ENCODE results near the gene CPED1.

The CPED1 gene

DNA sequence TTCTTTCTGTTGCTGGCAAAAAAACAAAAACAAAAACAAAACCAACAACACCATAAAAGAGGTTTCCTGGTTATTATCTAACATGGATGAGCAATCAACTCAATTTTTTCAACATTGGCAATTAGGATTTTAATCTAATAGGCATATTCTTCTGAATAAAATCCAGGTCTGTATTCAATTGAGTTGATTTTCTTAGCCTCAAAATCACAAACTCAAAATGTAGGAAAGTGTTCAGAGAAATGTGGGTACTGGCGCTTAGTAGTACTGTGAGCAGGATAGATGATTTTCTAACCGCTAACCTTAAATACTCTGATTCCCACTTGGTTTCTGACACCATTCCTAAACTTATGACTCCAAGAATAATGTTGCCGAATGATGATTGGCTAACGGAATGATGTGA lies 345.9 kb downstream of the CPED1 start:
- no peak overlapping the region for H3K18ac ChIP-seq (ENCODE audit: low read length)
- H2BK120ac ChIP-seq (ENCODE audit: low read depth, low read length) = no peak overlapping the region
- WGBS, 2 donors (ENCODE audit: extremely low coverage in 2 of 2, insufficient read length in 2 of 2, insufficient replicate concordance in 1 of 2) = no CpG with 5 or more reads among the region's 4 CpGs

DNA sequence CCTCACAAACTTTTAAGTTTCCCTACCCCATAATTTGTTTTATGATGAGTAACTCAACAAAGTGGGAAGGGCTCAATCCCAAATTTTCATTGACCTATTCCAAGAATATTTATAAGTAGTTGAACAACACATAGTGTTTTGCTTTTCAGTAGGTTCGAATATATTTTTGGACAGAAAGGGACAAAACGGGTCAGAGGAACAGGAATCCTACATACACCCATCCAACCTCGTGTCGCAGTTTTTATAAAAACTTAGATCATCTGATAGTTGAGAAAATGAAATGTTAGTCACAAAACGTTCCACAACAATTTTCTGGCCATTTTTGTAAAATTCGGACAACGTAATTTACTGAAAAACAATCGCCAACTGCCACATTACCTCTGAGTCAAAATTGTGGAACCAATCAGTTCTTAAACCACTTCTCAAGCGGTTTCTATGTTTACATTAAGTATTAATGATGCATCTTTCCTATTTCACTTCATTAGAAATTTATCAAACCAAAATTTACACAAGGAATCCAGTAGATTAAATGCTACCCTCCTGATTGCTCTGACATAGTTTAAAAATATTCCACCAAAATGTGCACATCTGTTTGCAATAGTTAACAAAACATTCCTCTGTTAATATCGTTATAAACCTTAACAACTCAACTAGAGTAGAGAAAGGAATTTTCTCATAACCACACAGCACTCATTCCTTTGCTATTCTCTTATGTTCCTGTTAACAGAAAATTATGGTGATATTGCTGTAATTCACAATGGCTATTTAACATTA lies 346.6 kb downstream of the CPED1 start:
- Histone ChIP-seq H2BK5ac (ENCODE audit: low read length) (no peak overlapping the region), H3K27ac (replicated peaks; ENCODE audit: low read length) (no peak overlapping the region), H4K91ac (ENCODE audit: low read depth, low read length, poor library complexity) (no peak overlapping the region), H2BK120ac (ENCODE audit: low read depth, low read length) (no peak overlapping the region), H3K4me3 (ENCODE audit: low read length in 2 of 2) (no peak overlapping the region), H3K9me3 (replicated peaks in 1 of 2; ENCODE audit: control insufficient read depth in 2 of 2, insufficient read depth in 1 of 2, low read depth in 1 of 2, low read length in 2 of 2) (no peaks in the 10 kb centered on the region), H3K23ac (ENCODE audit: low read depth, low read length, poor library complexity) (no peak overlapping the region), H2AFZ (ENCODE audit: low read length) (no peak overlapping the region), H3K27me3 (ENCODE audit: control insufficient read depth in 3 of 3, insufficient read depth in 3 of 3, low read depth in 1 of 3, low read length in 3 of 3) (peaks cover 0 to 24% (median 11%) of the 10 kb centered on the region in 3 experiments), H3K18ac (ENCODE audit: low read length) (no peak overlapping the region), H3K9ac (ENCODE audit: low read depth, low read length, poor library complexity) (no peak overlapping the region), H2BK15ac (ENCODE audit: low read length) (no peak overlapping the region), H3K4me1 (ENCODE audit: control insufficient read depth in 2 of 2, insufficient read depth in 1 of 2, low read depth in 1 of 2, low read length in 2 of 2) (peaks cover 0 to 4% of the 10 kb centered on the region in 2 donors), H3K4me2 (ENCODE audit: insufficient read depth, low read length, poor library complexity, severe bottlenecking) (no peak overlapping the region), H2BK12ac (ENCODE audit: low read length) (no peak overlapping the region), H2AK5ac (ENCODE audit: low read depth, low read length) (no peak overlapping the region), H3K4ac (ENCODE audit: low read length) (no peak overlapping the region), H4K8ac (ENCODE audit: low read depth, low read length) (no peak overlapping the region), H3K36me3 (replicated peaks in 1 of 2; ENCODE audit: control insufficient read depth in 2 of 2, insufficient read depth in 2 of 2, low read length in 2 of 2) (no peaks in the 10 kb centered on the region), H3K14ac (ENCODE audit: low read length) (no peak overlapping the region), H3K79me1 (ENCODE audit: low read depth, low read length) (no peaks in the 10 kb centered on the region)
- whole genome bisulfite sequencing, 2 donors (ENCODE audit: extremely low coverage in 2 of 2, insufficient read length in 2 of 2, insufficient replicate concordance in 1 of 2) = no CpG with 5 or more reads among the region's 10 CpGs
- no peak for DNase-seq (ENCODE audit: low spot score)

More for the DNA sequence above, 345.9 kb downstream of the CPED1 start:
- no peak overlapping the region for H4K91ac ChIP-seq (ENCODE audit: low read depth, low read length, poor library complexity)
- no peak overlapping the region for H3K4me2 ChIP-seq (ENCODE audit: insufficient read depth, low read length, poor library complexity, severe bottlenecking)
- H3K79me1 ChIP-seq (ENCODE audit: low read depth, low read length) = no peaks in the 10 kb centered on the region
- no peak overlapping the region for H2BK15ac ChIP-seq (ENCODE audit: low read length)
- H3K9ac ChIP-seq (ENCODE audit: low read depth, low read length, poor library complexity) = no peak overlapping the region
- H3K14ac ChIP-seq (ENCODE audit: low read length) = no peak overlapping the region
- DNase-seq (ENCODE audit: low spot score) = no peak
- H2AFZ ChIP-seq (ENCODE audit: low read length) = no peak overlapping the region
- H3K27ac ChIP-seq (replicated peaks; ENCODE audit: low read length) = no peak overlapping the region
- H3K27me3 ChIP-seq (ENCODE audit: control insufficient read depth in 3 of 3, insufficient read depth in 3 of 3, low read depth in 1 of 3, low read length in 3 of 3) = peaks cover 0 to 31% (median 17%) of the 10 kb centered on the region in 3 experiments
- H3K4ac ChIP-seq (ENCODE audit: low read length) = no peak overlapping the region
- no peak overlapping the region for H2BK12ac ChIP-seq (ENCODE audit: low read length)
- no peak overlapping the region for H2AK5ac ChIP-seq (ENCODE audit: low read depth, low read length)
- no peak overlapping the region for H2BK5ac ChIP-seq (ENCODE audit: low read length)
- H4K8ac ChIP-seq (ENCODE audit: low read depth, low read length) = no peak overlapping the region
- H3K4me3 ChIP-seq (ENCODE audit: low read length in 2 of 2) = no peak overlapping the region
- H3K23ac ChIP-seq (ENCODE audit: low read depth, low read length, poor library complexity) = no peak overlapping the region
- H3K4me1 ChIP-seq (ENCODE audit: control insufficient read depth in 2 of 2, insufficient read depth in 1 of 2, low read depth in 1 of 2, low read length in 2 of 2) = peaks cover 2 to 4% of the 10 kb centered on the region in 2 donors
- H3K9me3 ChIP-seq (replicated peaks in 1 of 2; ENCODE audit: control insufficient read depth in 2 of 2, insufficient read depth in 1 of 2, low read depth in 1 of 2, low read length in 2 of 2) = no peaks in the 10 kb centered on the region
- H3K36me3 ChIP-seq (replicated peaks in 1 of 2; ENCODE audit: control insufficient read depth in 2 of 2, insufficient read depth in 2 of 2, low read length in 2 of 2) = no peaks in the 10 kb centered on the region

DNA sequence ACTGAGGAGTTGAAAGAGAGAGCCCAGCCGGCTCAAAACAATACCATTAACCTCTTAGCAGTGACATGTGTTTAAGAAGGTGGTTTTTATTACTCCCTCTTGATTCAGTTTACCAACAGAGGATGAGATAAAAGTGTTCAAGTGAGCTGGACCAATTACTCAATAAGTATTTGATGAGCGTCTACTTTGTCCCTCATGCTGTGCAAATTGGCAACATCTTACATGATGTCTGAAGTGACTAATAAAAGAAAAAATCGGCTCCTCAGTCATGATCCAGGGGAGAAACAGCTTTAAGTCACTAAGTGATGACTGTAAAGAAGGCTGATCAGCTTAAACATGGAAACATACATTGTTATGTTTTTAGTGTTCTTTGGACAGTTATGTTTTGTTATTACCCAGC lies 348.1 kb downstream of the CPED1 start:
- no peak overlapping the region for H3K4me3 ChIP-seq (ENCODE audit: low read length in 2 of 2)
- no peak overlapping the region for H3K18ac ChIP-seq (ENCODE audit: low read length)
- DNase-seq (ENCODE audit: low spot score) = no peak
- H3K23ac ChIP-seq (ENCODE audit: low read depth, low read length, poor library complexity) = no peak overlapping the region
- H2BK12ac ChIP-seq (ENCODE audit: low read length) = no peak overlapping the region
- no peaks in the 10 kb centered on the region for H3K36me3 ChIP-seq (replicated peaks in 1 of 2; ENCODE audit: control insufficient read depth in 2 of 2, insufficient read depth in 2 of 2, low read length in 2 of 2)
- no peak overlapping the region for H2BK15ac ChIP-seq (ENCODE audit: low read length)
- no peaks in the 10 kb centered on the region for H3K9me3 ChIP-seq (replicated peaks in 1 of 2; ENCODE audit: control insufficient read depth in 2 of 2, insufficient read depth in 1 of 2, low read depth in 1 of 2, low read length in 2 of 2)
- no peak overlapping the region for H3K4ac ChIP-seq (ENCODE audit: low read length)
- H2BK120ac ChIP-seq (ENCODE audit: low read depth, low read length) = no peak overlapping the region
- peaks cover 0 to 9% (median 2%) of the 10 kb centered on the region in 3 experiments for H3K27me3 ChIP-seq (ENCODE audit: control insufficient read depth in 3 of 3, insufficient read depth in 3 of 3, low read depth in 1 of 3, low read length in 3 of 3)
- H4K91ac ChIP-seq (ENCODE audit: low read depth, low read length, poor library complexity) = no peak overlapping the region
- no peak overlapping the region for H4K8ac ChIP-seq (ENCODE audit: low read depth, low read length)
- H3K79me1 ChIP-seq (ENCODE audit: low read depth, low read length) = no peaks in the 10 kb centered on the region
- no peak overlapping the region for H3K9ac ChIP-seq (ENCODE audit: low read depth, low read length, poor library complexity)
- H3K4me1 ChIP-seq (ENCODE audit: control insufficient read depth in 2 of 2, insufficient read depth in 1 of 2, low read depth in 1 of 2, low read length in 2 of 2) = no peaks in the 10 kb centered on the region
- no peak overlapping the region for H2AK5ac ChIP-seq (ENCODE audit: low read depth, low read length)
- no peak overlapping the region for H3K27ac ChIP-seq (replicated peaks; ENCODE audit: low read length)
- H2AFZ ChIP-seq (ENCODE audit: low read length) = no peak overlapping the region
- no peak overlapping the region for H2BK5ac ChIP-seq (ENCODE audit: low read length)
- no CpG with 5 or more reads among the region's 3 CpGs for WGBS, 2 donors (ENCODE audit: extremely low coverage in 2 of 2, insufficient read length in 2 of 2, insufficient replicate concordance in 1 of 2)
- no peak overlapping the region for H3K4me2 ChIP-seq (ENCODE audit: insufficient read depth, low read length, poor library complexity, severe bottlenecking)
- H3K14ac ChIP-seq (ENCODE audit: low read length) = no peak overlapping the region

DNA sequence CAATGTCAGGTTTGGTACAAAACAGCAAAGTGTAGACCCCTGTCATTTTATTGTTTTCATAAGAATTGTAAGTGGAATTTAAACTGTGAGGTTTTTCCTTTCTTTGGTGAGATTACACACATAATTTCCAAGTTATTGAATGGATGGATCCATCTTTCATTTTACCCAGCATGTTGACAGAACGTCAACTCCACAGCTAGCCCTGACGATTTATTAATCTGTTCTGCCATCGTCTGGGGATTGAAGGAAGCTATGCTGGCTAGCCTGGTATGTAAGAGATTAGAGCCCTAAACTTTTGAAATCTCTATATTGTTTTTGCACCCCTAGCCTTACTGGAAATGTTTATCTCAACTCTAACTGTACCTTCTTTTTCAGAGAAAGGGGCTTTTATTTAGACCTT lies 348.9 kb downstream of the CPED1 start:
- H2BK5ac ChIP-seq (ENCODE audit: low read length) = no peak overlapping the region
- no peaks in the 10 kb centered on the region for H3K9me3 ChIP-seq (replicated peaks in 1 of 2; ENCODE audit: control insufficient read depth in 2 of 2, insufficient read depth in 1 of 2, low read depth in 1 of 2, low read length in 2 of 2)
- no peak overlapping the region for H2AK5ac ChIP-seq (ENCODE audit: low read depth, low read length)
- no peak overlapping the region for H4K91ac ChIP-seq (ENCODE audit: low read depth, low read length, poor library complexity)
- H2BK12ac ChIP-seq (ENCODE audit: low read length) = no peak overlapping the region
- no peak overlapping the region for H2BK120ac ChIP-seq (ENCODE audit: low read depth, low read length)
- H3K4me3 ChIP-seq (ENCODE audit: low read length in 2 of 2) = no peak overlapping the region
- H3K9ac ChIP-seq (ENCODE audit: low read depth, low read length, poor library complexity) = no peak overlapping the region
- no peak overlapping the region for H2AFZ ChIP-seq (ENCODE audit: low read length)
- H3K18ac ChIP-seq (ENCODE audit: low read length) = no peak overlapping the region
- H4K8ac ChIP-seq (ENCODE audit: low read depth, low read length) = no peak overlapping the region
- H3K4me1 ChIP-seq (ENCODE audit: control insufficient read depth in 2 of 2, insufficient read depth in 1 of 2, low read depth in 1 of 2, low read length in 2 of 2) = no peaks in the 10 kb centered on the region
- WGBS, 2 donors (ENCODE audit: extremely low coverage in 2 of 2, insufficient read length in 2 of 2, insufficient replicate concordance in 1 of 2) = no CpG with 5 or more reads among the region's 3 CpGs
- H3K23ac ChIP-seq (ENCODE audit: low read depth, low read length, poor library complexity) = no peak overlapping the region
- H3K36me3 ChIP-seq (replicated peaks in 1 of 2; ENCODE audit: control insufficient read depth in 2 of 2, insufficient read depth in 2 of 2, low read length in 2 of 2) = no peaks in the 10 kb centered on the region
- peaks cover 0 to under 1% (median 0%) of the 10 kb centered on the region in 3 experiments for H3K27me3 ChIP-seq (ENCODE audit: control insufficient read depth in 3 of 3, insufficient read depth in 3 of 3, low read depth in 1 of 3, low read length in 3 of 3)
- no peak overlapping the region for H3K4me2 ChIP-seq (ENCODE audit: insufficient read depth, low read length, poor library complexity, severe bottlenecking)
- no peaks in the 10 kb centered on the region for H3K79me1 ChIP-seq (ENCODE audit: low read depth, low read length)
- DNase-seq (ENCODE audit: low spot score) = no peak
- no peak overlapping the region for H2BK15ac ChIP-seq (ENCODE audit: low read length)
- H3K4ac ChIP-seq (ENCODE audit: low read length) = no peak overlapping the region
- no peak overlapping the region for H3K27ac ChIP-seq (replicated peaks; ENCODE audit: low read length)
- no peak overlapping the region for H3K14ac ChIP-seq (ENCODE audit: low read length)
